HEK293T (cell line): ENCODE data around the gene TEX53.

ENCODE experiments used
- CTCF ChIA-PET: fragments of 350-600 bp; formaldehyde crosslinking; extraction: SDS; loops from one replicate; lab custom pipeline; 2021; ENCODE audit warnings: antibody characterized with exemption, inconsistent platforms; lab: Yijun Ruan, JAX
- POLR2A ChIA-PET: fragments of 350-600 bp; formaldehyde crosslinking; extraction: SDS; loops from one replicate; lab custom pipeline; 2020; ENCODE audit warnings: antibody characterized with exemption, inconsistent platforms; lab: Yijun Ruan, JAX
- DNase-seq: peaks from one replicate; pipeline ENCODE4 v3.0.0; 2012; ENCODE audit warnings: mixed read lengths; ENCODE audit errors: extremely low spot score
- ARNT ChIP-seq: fragments of 450-650 bp; IDR thresholded peaks from 2 replicates; pipeline ENCODE4 v1.6.1; 2017; ENCODE audit warnings: mild to moderate bottlenecking
- BHLHE40 ChIP-seq: fragments of 450-650 bp; IDR thresholded peaks from 2 replicates; pipeline ENCODE4 v1.6.1; 2016; ENCODE audit warnings: mild to moderate bottlenecking, moderate library complexity, borderline replicate concordance
- CTBP1 ChIP-seq: fragments of 450-650 bp; IDR thresholded peaks from 2 replicates; pipeline ENCODE4 v1.6.1; 2016; ENCODE audit warnings: borderline replicate concordance
- ELF4 ChIP-seq: fragments of 450-650 bp; IDR thresholded peaks from 2 replicates; pipeline ENCODE4 v1.6.1; 2017; ENCODE audit warnings: antibody characterized with exemption
- FOXA1 ChIP-seq: fragments of 450-650 bp; IDR thresholded peaks from 2 replicates; pipeline ENCODE4 v1.6.1; 2016; ENCODE audit warnings: mild to moderate bottlenecking
- FOXK2 ChIP-seq: fragments of 450-650 bp; IDR thresholded peaks from 2 replicates; pipeline ENCODE4 v1.6.1; 2016; ENCODE audit warnings: mild to moderate bottlenecking
- FOXM1 ChIP-seq: fragments of 450-650 bp; IDR thresholded peaks from 2 replicates; pipeline ENCODE4 v1.6.1; 2017; ENCODE audit warnings: mild to moderate bottlenecking, borderline replicate concordance
- HDGF ChIP-seq: fragments of 450-650 bp; IDR thresholded peaks from 2 replicates; pipeline ENCODE4 v1.6.1; 2017; ENCODE audit warnings: antibody characterized with exemption, borderline replicate concordance
- L3MBTL2 ChIP-seq: fragments of 450-650 bp; conservative IDR thresholded peaks from 2 replicates; pipeline ENCODE4 v1.6.1; 2016; ENCODE audit warnings: mild to moderate bottlenecking
- LEF1 ChIP-seq: fragments of 450-650 bp; IDR thresholded peaks from 2 replicates; pipeline ENCODE4 v1.6.1; 2017; ENCODE audit warnings: mild to moderate bottlenecking, borderline replicate concordance
- NFRKB ChIP-seq: fragments of 450-650 bp; IDR thresholded peaks from 2 replicates; pipeline ENCODE4 v1.6.1; 2016; ENCODE audit warnings: mild to moderate bottlenecking, moderate library complexity
- PKNOX1 ChIP-seq: fragments of 450-650 bp; IDR thresholded peaks from 2 replicates; pipeline ENCODE4 v1.6.1; 2016
- SP1 ChIP-seq: fragments of 450-650 bp; IDR thresholded peaks from 2 replicates; pipeline ENCODE4 v1.6.1; 2017
- SUZ12 ChIP-seq: fragments of 450-650 bp; IDR thresholded peaks from 2 replicates; pipeline ENCODE4 v1.6.1; 2016; ENCODE audit warnings: mild to moderate bottlenecking
- TARDBP ChIP-seq: fragments of 450-650 bp; IDR thresholded peaks from 2 replicates; pipeline ENCODE4 v1.6.1; 2016
- ZNF384 ChIP-seq: fragments of 450-650 bp; IDR thresholded peaks from 2 replicates; pipeline ENCODE4 v1.6.1; 2016

TEX53 gene

GRCh38 chr9:114680259-114681001 is 22.8 kb upstream of the TEX53 start:
- ChIA-PET POLR2A (no interaction called here), CTCF (interaction anchor here (0.5 to 3.0 kb wide), 14 partner anchors 9 to 343 kb away, joined by 3 to 19 read pairs (median 4); no protein-coding TSS in a partner anchor)
- TF ChIP-seq PKNOX1, result no peak
- TF ChIP-seq HDGF, result no peak
- no peak for TF ChIP-seq ELF4
- DNase-seq, result no peak

- TF ChIP-seq SUZ12, result no peak
- no peak for TF ChIP-seq L3MBTL2
- no peak for TF ChIP-seq LEF1
- TF ChIP-seq TARDBP, result no peak
- no peak for TF ChIP-seq HDGF
- TF ChIP-seq PKNOX1, result no peak
- no peak for TF ChIP-seq CTBP1
- TF ChIP-seq SP1, result no peak
- no peak for TF ChIP-seq FOXA1
- TF ChIP-seq ARNT, result no peak
- TF ChIP-seq NFRKB, result no peak
- TF ChIP-seq FOXK2, result no peak
- TF ChIP-seq ELF4, result no peak
- no peak for TF ChIP-seq BHLHE40
- TF ChIP-seq FOXM1, result no peak
- no peak for TF ChIP-seq ZNF384
- POLR2A ChIA-PET, result no interaction called here
- CTCF ChIA-PET, result no interaction called here
- DNase-seq, result no peak
Observed at GRCh38 chr9:114678795-114679194, 21.2 kb upstream of the TEX53 start.

GRCh38 chr9:114678130-114678529 is 20.5 kb upstream of the TEX53 start:
- ChIA-PET POLR2A (no interaction called here), CTCF (interaction anchor here (1.1 to 1.4 kb wide), 2 partner anchors 191 to 272 kb away, joined by 4 to 5 read pairs; no protein-coding TSS in a partner anchor)
- DNase-seq, result no peak
- TF ChIP-seq SUZ12 (no peak), FOXK2 (no peak), L3MBTL2 (no peak), BHLHE40 (no peak), PKNOX1 (no peak)

- DNase-seq, result no peak
- ChIA-PET CTCF (interaction anchor here (0.7 to 1.4 kb wide), 4 partner anchors 190 to 847 kb away, joined by 4 to 7 read pairs (median 5); no protein-coding TSS in a partner anchor), POLR2A (no interaction called here)
- TF ChIP-seq ARNT (no peak), LEF1 (no peak), ELF4 (no peak), ZNF384 (no peak), TARDBP (no peak), HDGF (no peak), FOXA1 (no peak), FOXM1 (no peak), FOXK2 (no peak), PKNOX1 (no peak), SP1 (no peak), SUZ12 (no peak), L3MBTL2 (no peak), CTBP1 (no peak), BHLHE40 (no peak)
Observed at GRCh38 chr9:114677418-114677817, 19.8 kb upstream of the TEX53 start.

GRCh38 chr9:114676901-114677300 is 19.3 kb upstream of the TEX53 start:
- POLR2A ChIA-PET, result no interaction called here
- TF ChIP-seq NFRKB, result no peak
- no peak for TF ChIP-seq SUZ12
- TF ChIP-seq SP1, result no peak
- TF ChIP-seq FOXK2, result no peak
- TF ChIP-seq HDGF, result no peak
- no peak for TF ChIP-seq ELF4
- TF ChIP-seq L3MBTL2, result no peak
- TF ChIP-seq ZNF384, result no peak
- TF ChIP-seq FOXA1, result no peak
- DNase-seq, result no peak
- CTCF ChIA-PET, result interaction anchor here (0.7 to 1.4 kb wide), 5 partner anchors 190 to 847 kb away, joined by 3 to 7 read pairs (median 5); no protein-coding TSS in a partner anchor
